Activated CD8-positive, alpha-beta memory T cell treated with anti-CD3 and anti-CD28 coated beads, Interleukin-2, amount 50 U/mL, for 24 hours (primary cell): ENCODE measurements around the gene UBE2L3.
"Not testable (repeated sequence)": the region's sequence is repeated elsewhere in the genome, so short reads cannot be mapped to it uniquely, and the experiment has no call there.

Source experiments
- DNase-seq: peaks from one replicate; pipeline ENCODE4 v3.0.0-alpha.2; 2020; ENCODE audit errors: extremely low read depth

Gene UBE2L3

DNA sequence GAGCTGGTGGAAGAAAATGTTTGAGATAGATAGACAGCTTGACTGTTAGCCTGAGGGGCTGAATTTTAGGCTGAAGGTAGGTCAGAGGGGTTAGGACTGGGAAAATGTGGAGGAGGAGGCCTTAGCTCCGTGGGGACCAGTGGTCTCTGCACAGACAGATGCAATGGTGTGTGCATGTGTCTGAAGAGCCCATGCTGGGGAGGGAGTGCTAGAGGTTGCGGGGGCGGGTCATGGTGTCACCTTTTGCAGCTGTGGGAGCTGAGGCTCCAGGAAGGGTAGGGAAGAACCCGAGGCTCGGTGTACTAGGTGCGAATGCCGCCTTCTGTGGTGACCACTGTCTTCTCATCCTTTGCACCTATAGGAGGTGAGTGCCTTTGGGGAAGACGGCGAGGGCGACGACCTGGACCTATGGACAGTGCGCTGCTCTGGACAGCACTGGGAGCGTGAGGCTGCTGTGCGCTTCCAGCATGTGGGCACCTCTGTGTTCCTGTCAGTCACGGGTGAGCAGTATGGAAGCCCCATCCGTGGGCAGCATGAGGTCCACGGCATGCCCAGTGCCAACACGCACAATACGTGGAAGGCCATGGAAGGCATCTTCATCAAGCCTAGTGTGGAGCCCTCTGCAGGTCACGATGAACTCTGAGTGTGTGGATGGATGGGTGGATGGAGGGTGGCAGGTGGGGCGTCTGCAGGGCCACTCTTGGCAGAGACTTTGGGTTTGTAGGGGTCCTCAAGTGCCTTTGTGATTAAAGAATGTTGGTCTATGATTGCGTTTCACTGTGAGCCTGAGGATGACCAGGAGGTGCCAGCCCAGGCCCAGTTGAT is 76.2 kb downstream of the UBE2L3 start:
- DNase-seq = no peak

GRCh38 chr22:21645513-21645912 is 78.0 kb downstream of the UBE2L3 start:
- DNase-seq = not testable (repeated sequence)

GRCh38 chr22:21646608-21647590 is 79.4 kb downstream of the UBE2L3 start:
- DNase-seq = no peak

DNA sequence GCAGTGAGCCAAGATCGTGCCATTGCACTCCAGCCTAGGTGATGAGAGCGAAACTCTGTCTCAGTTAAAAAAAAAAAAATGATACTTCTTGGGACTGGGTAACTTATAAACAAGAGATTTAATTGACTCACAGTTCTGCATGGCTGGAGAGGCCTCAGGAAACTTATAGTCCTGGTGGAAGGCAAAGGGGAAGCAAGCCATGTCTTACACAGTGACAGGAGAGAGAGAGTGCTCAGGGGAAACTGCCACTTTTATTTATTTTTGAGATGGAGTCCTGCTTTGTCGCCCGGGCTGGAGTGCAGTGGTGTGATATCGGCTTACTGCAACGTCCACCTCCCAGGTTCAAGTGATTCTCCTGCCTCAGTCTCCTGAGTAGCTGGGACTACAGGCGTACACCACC is 82.8 kb downstream of the UBE2L3 start:
- DNase-seq = no peak

- DNase-seq = no peak
Measured at GRCh38 chr22:21650823-21651520, 83.5 kb downstream of the UBE2L3 start.

DNA sequence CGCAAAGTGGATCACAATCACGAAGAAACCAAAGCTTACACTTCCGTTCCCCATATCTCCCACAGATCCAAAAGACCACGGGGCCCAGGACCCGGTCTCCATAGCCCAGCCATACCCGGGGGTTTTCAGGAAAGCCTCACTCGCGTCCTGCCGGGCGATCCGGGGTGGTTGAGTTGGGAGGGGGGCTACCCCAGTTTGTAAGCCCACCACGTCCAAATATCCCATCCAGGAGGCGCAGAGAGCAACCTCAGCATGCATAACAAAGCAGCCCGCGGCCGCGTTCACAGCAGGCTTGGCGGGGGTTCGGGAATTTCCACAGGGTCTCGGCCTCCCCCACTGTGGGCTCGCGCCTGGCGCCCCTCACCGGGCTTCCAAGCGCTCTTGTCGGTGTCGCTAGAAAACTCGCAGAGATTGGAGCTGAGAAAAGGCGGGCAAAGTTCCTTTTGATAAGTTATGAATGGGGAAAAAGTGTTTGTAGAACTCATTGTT is 84.1 kb downstream of the UBE2L3 start:
- DNase-seq = no peak

- DNase-seq = peak; percentile 69
Measured at GRCh38 chr22:21652010-21652546, 84.6 kb downstream of the UBE2L3 start.

DNA sequence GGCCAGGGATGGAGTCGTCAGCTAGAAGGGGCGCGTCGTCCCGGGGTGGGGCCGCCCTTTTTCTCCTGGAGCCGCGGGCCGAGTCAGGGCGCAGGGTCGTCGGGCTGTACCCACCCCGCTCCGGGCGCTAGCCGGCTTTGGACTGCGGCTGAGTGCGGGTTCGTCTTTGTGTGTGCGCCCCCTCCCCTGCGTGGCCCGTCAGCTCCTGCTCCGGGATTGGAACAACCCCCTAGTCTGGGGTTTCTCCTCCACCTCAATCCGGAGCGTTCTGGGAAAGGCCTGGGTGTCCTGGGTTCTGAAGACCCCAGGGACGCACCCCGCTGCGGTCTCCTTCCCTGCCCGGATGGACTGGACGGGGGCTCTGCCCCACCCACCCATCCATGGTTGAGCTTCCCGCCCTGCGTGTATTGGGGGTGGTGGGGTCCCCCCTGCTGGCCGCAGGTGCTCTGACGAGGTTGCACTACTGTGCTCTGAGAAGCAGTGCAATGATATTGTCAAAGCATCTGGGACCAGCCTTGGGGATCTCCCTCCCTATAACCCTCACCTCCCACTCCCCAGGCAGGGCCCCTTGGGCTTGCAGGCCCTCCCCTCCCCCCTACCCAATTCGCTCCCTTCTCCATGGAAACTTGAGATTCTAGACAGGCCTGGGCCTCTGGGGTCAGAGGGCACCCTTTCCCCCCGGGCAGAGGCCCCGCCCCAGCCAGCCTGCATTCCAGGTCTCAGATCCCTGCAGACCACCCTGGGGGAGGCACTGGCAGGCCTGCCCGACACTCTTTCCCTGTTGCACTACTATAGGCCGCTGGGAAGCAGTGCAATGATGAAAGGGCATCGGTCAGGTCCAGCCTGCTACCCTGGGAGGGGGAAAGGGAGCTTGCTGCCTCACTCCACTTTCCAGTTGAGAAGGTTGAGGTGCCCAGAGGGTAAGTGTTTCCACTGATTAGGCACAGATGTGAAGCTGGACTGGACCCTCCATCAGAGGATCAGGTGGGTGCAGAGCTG is 85.3 kb downstream of the UBE2L3 start:
- DNase-seq = no peak

GRCh38 chr22:21657020-21657359 is 89.5 kb downstream of the UBE2L3 start:
- no peak for DNase-seq

- DNase-seq = no peak
Measured at GRCh38 chr22:21657360-21658032, 90.0 kb downstream of the UBE2L3 start.

DNA sequence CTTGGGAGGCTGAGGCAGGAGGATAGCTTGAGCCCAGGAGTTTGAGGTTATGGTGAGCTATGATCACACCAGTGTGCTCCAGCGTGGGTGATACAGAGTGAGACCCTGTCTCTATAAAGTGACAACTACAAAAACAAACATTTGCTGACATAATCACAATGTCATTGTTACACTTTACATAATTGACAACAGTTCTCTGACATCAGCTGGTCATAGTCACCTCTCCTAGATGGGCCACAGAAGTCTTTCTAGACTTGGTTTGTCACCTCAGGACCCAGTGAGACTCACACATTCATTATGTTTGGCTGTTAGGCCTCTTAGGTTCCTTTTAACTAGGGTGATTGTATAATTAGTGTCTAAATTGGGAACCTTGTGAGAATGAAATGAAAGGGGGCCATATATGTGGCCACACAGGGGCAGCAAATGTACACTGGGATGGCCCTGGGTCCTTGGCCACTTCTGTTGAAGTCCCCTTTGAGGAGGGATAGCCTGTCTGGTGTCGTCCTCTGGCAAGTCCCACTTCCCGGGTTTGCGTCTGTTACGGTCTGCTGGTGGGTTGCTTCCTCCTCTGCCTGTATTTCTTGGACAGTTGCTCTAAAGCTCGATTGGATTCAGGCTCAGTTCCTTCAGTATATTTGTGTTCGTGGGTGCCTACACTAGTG is 92.5 kb downstream of the UBE2L3 start:
- no peak for DNase-seq

DNA sequence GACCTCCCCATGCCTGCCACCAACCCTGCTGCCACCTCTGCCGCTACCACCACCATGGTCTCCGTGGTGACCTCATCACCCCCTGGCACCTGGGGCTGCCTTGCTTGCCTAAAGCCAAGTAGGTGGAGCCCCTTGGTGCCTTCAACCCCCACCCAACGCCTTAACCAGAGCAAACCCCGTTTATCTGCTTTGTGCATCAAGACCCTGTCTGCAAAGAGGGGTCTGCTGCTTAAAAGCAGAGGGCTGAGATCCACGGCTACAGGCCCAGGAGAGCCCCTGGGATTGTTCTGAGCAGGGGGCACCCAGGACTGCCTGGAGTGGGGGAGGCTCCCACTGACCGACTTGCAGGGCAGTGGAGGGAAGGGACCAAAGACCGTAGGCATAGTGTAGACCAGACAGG is 93.4 kb downstream of the UBE2L3 start:
- DNase-seq = no peak

DNA sequence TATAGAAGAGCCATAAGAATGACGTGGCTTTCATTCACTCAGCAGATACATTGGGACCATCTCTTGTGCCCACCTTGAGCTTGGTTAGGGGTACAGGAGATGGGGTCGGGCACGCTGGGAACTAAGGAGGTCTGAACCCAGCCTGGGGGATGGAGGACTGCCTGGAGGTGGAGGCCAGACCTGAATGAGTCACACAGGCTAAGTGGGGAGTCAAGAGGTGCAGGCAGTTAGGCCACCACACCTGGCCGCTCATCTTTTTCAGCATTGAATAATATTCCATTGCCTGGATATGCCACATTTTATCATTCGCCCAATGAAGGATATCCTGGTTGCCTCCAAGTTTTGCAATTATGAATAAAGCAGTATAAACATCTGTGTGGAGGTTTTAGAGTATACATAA is 94.5 kb downstream of the UBE2L3 start:
- DNase-seq = no peak

DNA sequence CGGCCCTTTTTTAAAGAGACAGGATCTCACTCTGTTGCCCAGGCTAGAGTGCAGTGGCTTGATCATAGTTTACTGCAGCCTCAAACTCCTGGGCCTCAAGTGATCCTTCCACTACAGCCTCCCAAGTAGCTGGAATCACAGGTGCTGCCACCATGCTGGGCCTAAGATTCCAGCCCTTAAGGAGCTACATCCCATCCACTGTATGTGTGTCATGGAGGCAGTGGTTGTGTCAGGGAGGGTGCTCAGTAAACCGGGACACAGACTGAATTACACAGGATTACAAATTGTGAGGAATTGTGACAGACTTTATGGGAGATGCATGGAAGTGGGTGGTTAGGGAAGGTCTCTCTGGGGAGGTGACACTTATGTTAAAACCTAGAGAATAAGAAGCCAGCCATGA is 96.2 kb downstream of the UBE2L3 start:
- DNase-seq = no peak

DNA sequence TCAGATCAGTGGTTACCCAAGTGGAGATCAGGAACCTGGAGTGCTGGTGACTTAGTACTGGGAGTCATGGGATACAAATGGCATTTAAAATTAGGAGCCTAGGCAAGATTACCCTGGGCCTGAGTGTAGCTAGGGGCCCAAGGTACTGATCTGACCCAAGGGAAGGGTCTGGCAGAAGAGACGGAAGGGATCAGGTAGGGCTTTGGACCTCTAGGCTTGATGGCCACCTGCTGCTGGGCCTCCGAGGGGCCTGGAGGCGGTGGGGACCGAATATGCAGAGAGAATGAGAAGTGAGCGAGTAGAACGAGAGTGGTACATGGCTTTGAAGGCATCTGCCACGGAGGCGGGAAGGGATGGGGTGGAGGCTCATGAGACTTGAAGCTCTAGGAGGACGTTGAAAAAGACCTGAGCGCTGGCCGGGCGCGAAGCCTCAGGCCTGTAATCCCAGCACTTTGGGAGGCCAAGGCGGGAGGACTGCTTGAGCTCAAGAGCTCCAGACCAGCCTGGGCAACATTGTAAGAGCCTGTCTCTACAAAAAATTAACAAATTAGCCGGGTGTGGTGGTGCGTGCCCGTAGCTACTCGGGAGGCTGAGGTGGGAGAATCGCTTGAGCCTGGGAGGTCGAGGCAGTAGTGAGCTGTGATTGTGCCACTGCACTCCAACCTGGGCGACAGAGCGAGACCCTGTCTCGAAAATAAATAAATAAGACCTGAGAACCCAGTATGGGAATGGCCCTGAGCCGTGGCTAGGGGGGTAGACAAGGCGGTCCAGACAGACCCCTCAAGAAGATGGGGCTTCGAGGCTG is 97.7 kb downstream of the UBE2L3 start:
- no peak for DNase-seq

DNA sequence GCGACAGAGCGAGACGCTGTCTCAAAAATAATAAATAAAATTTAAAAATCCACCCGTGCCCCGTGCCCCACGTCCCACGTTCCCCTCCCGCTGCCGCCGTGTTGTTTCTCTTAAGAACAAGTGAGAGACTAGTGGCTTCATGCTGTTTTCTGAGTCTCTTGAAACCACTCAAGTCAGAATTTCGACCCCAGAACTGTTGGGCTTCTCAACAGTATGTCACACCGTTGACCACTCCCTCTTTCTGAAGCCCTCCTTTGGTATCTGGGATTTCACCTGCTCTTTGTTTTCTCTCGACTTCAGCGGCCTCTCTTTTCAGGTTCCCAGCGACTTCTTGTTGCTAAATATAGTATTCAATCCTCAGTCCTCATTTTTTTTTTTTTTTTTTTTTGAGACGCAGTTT is 99.3 kb downstream of the UBE2L3 start:
- DNase-seq = no peak

GRCh38 chr22:21669026-21669425 is 101.5 kb downstream of the UBE2L3 start:
- no peak for DNase-seq

GRCh38 chr22:21672107-21672629 is 104.7 kb downstream of the UBE2L3 start:
- no peak for DNase-seq
